GM12892 (cell line): ENCODE measurements around the gene RIN3.

Experiments used
- POLR2A ChIP-seq: IDR thresholded peaks from 2 replicates; pipeline ENCODE4 v1.6.1; 2011; ENCODE audit warnings: low read depth, low read length, control low read depth
- POLR2AphosphoS5 ChIP-seq: IDR thresholded peaks from 2 replicates; pipeline ENCODE4 v1.6.1; 2011; ENCODE audit warnings: low read depth, low read length, control low read depth
- TAF1 ChIP-seq: IDR thresholded peaks from 2 replicates; pipeline ENCODE4 v1.6.1; 2011; ENCODE audit warnings: low read depth, mild to moderate bottlenecking, control low read depth, low read length, borderline replicate concordance

DNA sequence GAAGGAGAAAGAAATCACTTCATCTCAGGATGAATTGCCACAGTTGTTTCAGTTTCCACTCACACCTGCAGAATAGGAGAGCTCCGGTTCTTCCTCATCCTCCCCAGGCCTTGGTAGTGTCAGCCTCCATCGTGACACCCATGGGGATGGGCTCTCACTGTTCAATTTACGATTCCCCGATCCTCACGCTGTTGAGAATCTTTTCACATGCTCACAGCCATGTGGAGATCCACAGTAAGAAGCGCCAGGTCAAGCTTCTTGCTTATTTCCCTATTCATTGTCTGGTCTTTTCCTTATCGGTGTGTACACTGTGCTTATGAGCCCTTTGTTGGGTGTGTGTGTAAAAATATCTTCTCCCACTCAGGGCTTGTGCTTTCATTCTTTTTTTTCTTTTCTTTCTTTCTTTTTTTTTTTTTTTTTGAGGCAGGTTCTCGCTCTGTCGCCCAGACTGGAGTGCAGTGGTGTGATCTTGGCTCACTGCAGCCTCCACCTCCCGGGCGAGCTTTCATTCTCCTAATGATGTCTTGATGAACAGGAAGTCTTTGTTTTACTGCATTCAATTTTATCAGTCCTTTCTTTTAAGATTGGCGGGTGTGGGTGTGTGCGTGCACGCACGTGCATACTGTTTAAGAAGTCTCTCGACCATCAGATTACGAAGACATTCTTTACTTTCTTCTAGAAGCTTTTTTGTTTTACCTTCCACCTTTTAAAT is 21.5 kb downstream of the RIN3 start:
- TF ChIP-seq POLR2A = no peak
- TF ChIP-seq POLR2AphosphoS5 = no peak
- TF ChIP-seq TAF1 = no peak
